HG03378 (cell line): ENCODE measurements around the gene SLC25A22.

Experiments used
- ATAC-seq: cut with Tn5 transposase; IDR thresholded peaks from one replicate; pipeline ENCODE4 v1.9.1; 2021; ENCODE audit warnings: mild to moderate bottlenecking, moderate library complexity; ENCODE audit not compliant: unreplicated experiment

SLC25A22 gene

GRCh38 chr11:761526-762108 is 36.5 kb downstream of the SLC25A22 start:
- ATAC-seq = no peak

- ATAC-seq = no peak
These were observed 37.8 kb downstream of the SLC25A22 start for GRCh38 chr11:760236-760635.

GRCh38 chr11:749731-750130 is 48.4 kb downstream of the SLC25A22 start:
- ATAC-seq = no peak

- no peak for ATAC-seq
These were observed 50.1 kb downstream of the SLC25A22 start for GRCh38 chr11:748007-748359.

GRCh38 chr11:747158-748006 is 50.7 kb downstream of the SLC25A22 start, which contains the start of gene TALDO1:
Gene TALDO1 (plus strand): TSS chr11:747464. CDS start chr11:747482, 18 bp downstream.
- ATAC-seq = peak; percentile 55

GRCh38 chr11:746289-747157 is 51.6 kb downstream of the SLC25A22 start:
- peak; percentile 22 for ATAC-seq

- ATAC-seq = no peak
These were observed 52.7 kb downstream of the SLC25A22 start for GRCh38 chr11:745428-745827.

- no peak for ATAC-seq
These were observed 55.4 kb downstream of the SLC25A22 start for GRCh38 chr11:742571-743201.

- no peak for ATAC-seq
These were observed 55.9 kb downstream of the SLC25A22 start for GRCh38 chr11:742156-742546.
